Neural cell (in vitro differentiated cells): Measurements from ENCODE around the gene COL15A1. TPM values are rescaled to one million over a fixed set of nuclear protein-coding genes. Genes with fewer than 3 reads are reported as not detected.

Source experiments
- H2AFZ ChIP-seq: fragments of 200-600, 300-800 bp; sonication (generic), shearing (Covaris generic); 2 replicates; pipeline ENCODE4 v1.6.0; 2014; ENCODE audit warnings: low read depth, mild to moderate bottlenecking, antibody characterized with exemption, low read length, moderate library complexity
- H3F3A ChIP-seq: fragments of 200-600 bp; shearing (Covaris generic); 2 replicates; pipeline ENCODE4 v1.6.1; 2016; ENCODE audit warnings: mild to moderate bottlenecking, moderate library complexity, mixed read lengths, antibody characterized with exemption, low read length; ENCODE audit not compliant: insufficient read depth, poor library complexity, severe bottlenecking
- H3K27ac ChIP-seq: fragments of 200-600, 300-800 bp; sonication (generic), shearing (Covaris generic); 2 replicates; pipeline ENCODE4 v1.5.1; 2014; ENCODE audit warnings: mild to moderate bottlenecking, low read length, moderate library complexity
- H3K27me3 ChIP-seq: fragments of 300-800, 200-600 bp; sonication (generic), shearing (Covaris generic); 2 replicates; pipeline ENCODE4 v1.6.0; 2014; ENCODE audit warnings: mild to moderate bottlenecking, low read depth, low read length, moderate library complexity; ENCODE audit not compliant: insufficient read depth
- H3K36me3 ChIP-seq: fragments of 300-800, 200-600 bp; sonication (generic), shearing (Covaris generic); 2 replicates; pipeline ENCODE4 v1.5.1; 2014; ENCODE audit warnings: mild to moderate bottlenecking, antibody characterized with exemption, low read length, moderate library complexity; ENCODE audit not compliant: insufficient read depth
- H3K4me2 ChIP-seq: fragments of 300-800, 200-600 bp; sonication (generic), shearing (Covaris generic); 2 replicates; pipeline ENCODE4 v1.6.0; 2014; ENCODE audit warnings: mild to moderate bottlenecking, low read length
- H3K4me3 ChIP-seq: fragments of 300-800, 200-600 bp; sonication (generic), shearing (Covaris generic); 2 replicates; pipeline ENCODE4 v1.5.1; 2014; ENCODE audit warnings: mild to moderate bottlenecking, low read length, moderate library complexity
- H3K79me2 ChIP-seq: fragments of 200-600 bp; shearing (Covaris generic); replicated peaks from 2 replicates; pipeline ENCODE4 v1.6.0; 2014; ENCODE audit warnings: mild to moderate bottlenecking, low read length, moderate library complexity; ENCODE audit not compliant: insufficient read depth
- H3K9ac ChIP-seq: fragments of 300-800, 200-600 bp; sonication (generic), shearing (Covaris generic); 2 replicates; pipeline ENCODE4 v1.6.1; 2016; ENCODE audit warnings: mild to moderate bottlenecking, low read length, mixed read lengths
- H3K9me2 ChIP-seq: fragments of 200-600 bp; shearing (Covaris generic); 2 replicates; pipeline ENCODE4 v1.6.1; 2016; ENCODE audit warnings: mild to moderate bottlenecking, low read length, mixed read lengths; ENCODE audit not compliant: insufficient read depth
- H3K9me3 ChIP-seq: fragments of 200-600, 300-800 bp; sonication (generic), shearing (Covaris generic); 2 replicates; pipeline ENCODE4 v1.6.1; 2016; ENCODE audit warnings: mild to moderate bottlenecking, mixed run types, low read length, moderate library complexity, mixed read lengths
- H4K20me1 ChIP-seq: fragments of 200-600 bp; shearing (Covaris generic); 2 replicates; pipeline ENCODE4 v1.6.1; 2016; ENCODE audit warnings: mild to moderate bottlenecking, mixed run types; ENCODE audit not compliant: insufficient read depth
- CTCF ChIP-seq: fragments of 450-650 bp; IDR thresholded peaks from 2 replicates; pipeline ENCODE4 v1.5.1; 2014; ENCODE audit warnings: antibody characterized with exemption, mild to moderate bottlenecking, moderate library complexity; ENCODE audit not compliant: poor library complexity, severe bottlenecking
- EP300 ChIP-seq: fragments of 450-650 bp; conservative IDR thresholded peaks from 2 replicates; pipeline ENCODE4 v1.6.1; 2014; ENCODE audit warnings: antibody characterized with exemption, mild to moderate bottlenecking, moderate library complexity; ENCODE audit not compliant: poor library complexity, severe bottlenecking
- EZH2 ChIP-seq: fragments of 200-600, 300-800 bp; shearing (Covaris generic), sonication (generic); IDR thresholded peaks from 2 replicates; pipeline ENCODE4 v1.6.1; 2014; ENCODE audit warnings: antibody characterized with exemption, low read length, borderline replicate concordance, mild to moderate bottlenecking; ENCODE audit not compliant: insufficient read depth, poor library complexity, severe bottlenecking
- MXI1 ChIP-seq: fragments of 450-650 bp; conservative IDR thresholded peaks from 2 replicates; pipeline ENCODE4 v1.6.1; 2014; ENCODE audit warnings: antibody characterized with exemption, mild to moderate bottlenecking; ENCODE audit not compliant: poor library complexity, severe bottlenecking
- POLR2AphosphoS5 ChIP-seq: IDR thresholded peaks from 2 replicates; pipeline ENCODE4 v1.6.1; 2012
- RAD21 ChIP-seq: fragments of 450-650 bp; conservative IDR thresholded peaks from 2 replicates; pipeline ENCODE4 v1.6.1; 2014; ENCODE audit warnings: antibody characterized with exemption, mild to moderate bottlenecking, moderate library complexity
- REST ChIP-seq: IDR thresholded peaks from 2 replicates; pipeline ENCODE4 v1.6.1; 2012; ENCODE audit warnings: borderline replicate concordance
- SMC3 ChIP-seq: fragments of 450-650 bp; conservative IDR thresholded peaks from 2 replicates; pipeline ENCODE4 v1.6.1; 2014; ENCODE audit warnings: antibody characterized with exemption, mild to moderate bottlenecking, moderate library complexity; ENCODE audit not compliant: poor library complexity
- TAF1 ChIP-seq: IDR thresholded peaks from 2 replicates; pipeline ENCODE4 v1.6.1; 2012; ENCODE audit warnings: low read depth
- polyA plus RNA-seq: library from polyadenylated mRNA; depleted of rRNA; stranded (reverse); fragments of >200 nt; gene quantifications from 2 replicates; pipeline ENCODE4 v1.2.3, GENCODE V29; 2014

COL15A1 gene
- polyA plus RNA-seq, 1 donor from 2014 or later, result 2.8 TPM

DNA sequence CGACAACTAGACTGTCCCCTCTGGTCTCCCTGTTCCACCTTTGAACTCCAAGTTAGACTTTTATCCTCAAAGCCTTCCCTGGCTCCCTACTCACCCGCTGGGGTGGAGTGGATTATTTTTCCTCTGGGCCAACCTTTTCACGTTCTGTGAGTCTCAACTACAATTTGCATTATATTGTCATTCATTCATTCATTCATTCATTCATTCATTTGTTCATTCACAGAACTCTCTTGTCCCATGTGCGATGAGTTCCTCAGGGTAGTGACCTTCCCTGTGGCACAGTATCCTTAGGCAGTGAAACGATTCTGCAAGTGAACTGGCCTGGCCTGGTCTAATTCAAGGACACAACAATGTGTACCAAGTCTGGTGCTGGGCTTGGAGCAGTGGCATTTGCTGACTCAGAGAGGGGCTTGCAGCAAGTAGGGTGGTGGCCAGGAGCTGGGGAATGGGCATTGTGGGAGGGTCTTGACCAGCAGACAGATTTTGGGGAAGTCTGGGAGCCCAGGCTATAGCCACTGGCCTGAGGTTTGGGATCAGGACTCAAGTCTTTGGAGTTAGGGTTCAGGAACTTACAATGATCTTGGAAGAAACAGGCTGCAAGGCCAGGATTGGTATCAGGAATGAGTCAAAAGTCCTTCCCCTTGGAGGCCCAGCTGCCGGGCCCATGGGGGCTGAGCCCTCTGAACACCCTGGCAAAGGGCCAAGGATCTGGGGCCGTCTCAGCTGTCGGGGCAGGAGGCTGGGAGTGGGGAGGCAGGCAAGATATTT lies 37.2 kb upstream of the COL15A1 start:
- H2AFZ ChIP-seq, result no peak overlapping the region
- TF ChIP-seq MXI1 (no peak), SMC3 (no peak), EZH2 (no peak), REST (no peak), TAF1 (no peak), RAD21 (no peak), POLR2AphosphoS5 (no peak), EP300 (no peak), CTCF (no peak)

GRCh38 chr9:98907055-98907454 lies 36.7 kb upstream of the COL15A1 start:
- H3F3A ChIP-seq, result no peaks in the 10 kb centered on the region
- H3K27me3 ChIP-seq, result no peaks in the 10 kb centered on the region
- TF ChIP-seq POLR2AphosphoS5 (no peak), RAD21 (no peak), EZH2 (no peak), MXI1 (no peak), REST (no peak), EP300 (no peak), CTCF (no peak), SMC3 (no peak), TAF1 (no peak)
- no peaks in the 10 kb centered on the region for H3K9me3 ChIP-seq
- no peaks in the 10 kb centered on the region for H3K9me2 ChIP-seq
- H4K20me1 ChIP-seq, result no peaks in the 10 kb centered on the region
- no peak overlapping the region for H3K4me3 ChIP-seq
- H3K79me2 ChIP-seq, result no peaks in the 10 kb centered on the region
- no peak overlapping the region for H3K4me2 ChIP-seq
- no peak overlapping the region for H2AFZ ChIP-seq
- H3K27ac ChIP-seq, result no peak overlapping the region
- no peaks in the 10 kb centered on the region for H3K36me3 ChIP-seq
- H3K9ac ChIP-seq, result no peak overlapping the region

More for the DNA sequence above, 37.2 kb upstream of the COL15A1 start:
- H3K36me3 ChIP-seq, result no peaks in the 10 kb centered on the region
- H3K4me2 ChIP-seq, result no peak overlapping the region
- H3K9ac ChIP-seq, result no peak overlapping the region
- H3K4me3 ChIP-seq, result no peak overlapping the region
- H3F3A ChIP-seq, result no peaks in the 10 kb centered on the region
- H4K20me1 ChIP-seq, result no peaks in the 10 kb centered on the region
- H3K27me3 ChIP-seq, result no peaks in the 10 kb centered on the region
- no peak overlapping the region for H3K27ac ChIP-seq
- H3K9me2 ChIP-seq, result no peaks in the 10 kb centered on the region
- no peaks in the 10 kb centered on the region for H3K79me2 ChIP-seq
- H3K9me3 ChIP-seq, result no peaks in the 10 kb centered on the region
